ENCODE data around the gene TRABD2A.

Gene TRABD2A

DNA sequence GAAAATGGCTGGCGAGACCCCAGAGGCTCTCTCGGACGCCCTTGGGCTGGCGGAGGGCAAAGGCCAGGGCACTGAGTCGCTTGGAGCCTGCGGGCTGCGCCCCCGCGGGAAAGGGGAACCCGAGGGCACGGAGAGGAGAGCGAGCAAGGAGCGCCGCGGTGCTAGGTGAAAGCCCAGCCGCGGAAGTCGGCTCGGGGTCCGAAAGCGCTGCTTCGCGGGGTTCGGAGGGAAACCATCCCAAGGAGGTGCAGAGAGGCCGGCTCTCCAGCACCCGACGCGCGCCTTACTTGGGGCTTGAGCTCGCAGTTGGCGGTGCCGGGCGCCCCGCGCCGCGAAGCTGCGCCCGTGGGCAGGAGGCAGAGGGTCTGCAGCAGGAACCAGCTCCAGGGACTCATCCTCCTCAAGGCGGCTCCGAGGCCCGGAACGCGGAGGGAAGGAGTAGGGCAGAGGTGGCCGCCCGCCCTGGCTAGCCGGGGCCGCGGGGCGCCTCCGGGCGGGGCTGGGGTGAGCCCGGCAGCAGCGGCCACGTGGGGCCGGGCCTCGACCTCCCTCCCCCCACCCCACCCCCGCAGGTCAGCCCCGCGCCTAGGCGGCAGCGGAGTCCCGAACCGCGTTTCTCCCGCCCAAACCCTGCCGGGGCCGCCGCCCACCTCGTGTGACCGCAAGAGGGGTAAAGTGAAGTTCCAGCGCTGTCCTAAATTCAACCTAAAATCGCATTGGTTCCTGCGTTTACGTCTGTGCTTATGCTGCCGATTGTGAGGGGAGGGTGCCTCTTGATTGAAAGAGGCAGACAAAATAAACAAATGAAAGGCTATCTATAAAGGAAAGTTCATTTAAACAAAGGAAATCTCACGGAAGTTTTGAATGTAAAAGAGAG is at the start of gene TRABD2A:
TSS of gene TRABD2A (minus strand) at position 440 of the 877 bp plus-strand sequence. CDS start at position 395, 45 bp downstream.
- Histone ChIP-seq H3K27me3 (ENCODE audit: insufficient read depth, low read depth) (peaks cover 8% of the 10 kb centered on the region; the same call in 1 of the 2 replicates), H3K36me3 (ENCODE audit: insufficient read depth) (no peaks in the 10 kb centered on the region), H3K4me3 (IDR thresholded peaks at IDR 0.05; ENCODE audit: insufficient read depth, low read depth, low read length) (peak within 1 kb of the TSS; percentile 88), H2AFZ (ENCODE audit: low read depth) (peak within 1 kb of the TSS; percentile 84), H3K79me2 (ENCODE audit: insufficient read depth, low read depth) (no peaks in the 10 kb centered on the region), H3K4me1 (ENCODE audit: low read depth, poor library complexity, severe bottlenecking) (peaks cover 7% of the 10 kb centered on the region), H3K9ac (peak within 1 kb of the TSS; percentile 59), H3K27ac (no peak within 1 kb of the TSS), H3K4me2 (peak within 1 kb of the TSS; percentile 79), H4K20me1 (ENCODE audit: insufficient read depth) (no peaks in the 10 kb centered on the region)
- TF ChIP-seq, protein P1, sequence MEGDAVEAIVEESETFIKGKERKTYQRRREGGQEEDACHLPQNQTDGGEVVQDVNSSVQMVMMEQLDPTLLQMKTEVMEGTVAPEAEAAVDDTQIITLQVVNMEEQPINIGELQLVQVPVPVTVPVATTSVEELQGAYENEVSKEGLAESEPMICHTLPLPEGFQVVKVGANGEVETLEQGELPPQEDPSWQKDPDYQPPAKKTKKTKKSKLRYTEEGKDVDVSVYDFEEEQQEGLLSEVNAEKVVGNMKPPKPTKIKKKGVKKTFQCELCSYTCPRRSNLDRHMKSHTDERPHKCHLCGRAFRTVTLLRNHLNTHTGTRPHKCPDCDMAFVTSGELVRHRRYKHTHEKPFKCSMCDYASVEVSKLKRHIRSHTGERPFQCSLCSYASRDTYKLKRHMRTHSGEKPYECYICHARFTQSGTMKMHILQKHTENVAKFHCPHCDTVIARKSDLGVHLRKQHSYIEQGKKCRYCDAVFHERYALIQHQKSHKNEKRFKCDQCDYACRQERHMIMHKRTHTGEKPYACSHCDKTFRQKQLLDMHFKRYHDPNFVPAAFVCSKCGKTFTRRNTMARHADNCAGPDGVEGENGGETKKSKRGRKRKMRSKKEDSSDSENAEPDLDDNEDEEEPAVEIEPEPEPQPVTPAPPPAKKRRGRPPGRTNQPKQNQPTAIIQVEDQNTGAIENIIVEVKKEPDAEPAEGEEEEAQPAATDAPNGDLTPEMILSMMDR (conservative IDR thresholded peaks at IDR 0.05; ENCODE audit: low read depth, low read length) = no peak

DNA sequence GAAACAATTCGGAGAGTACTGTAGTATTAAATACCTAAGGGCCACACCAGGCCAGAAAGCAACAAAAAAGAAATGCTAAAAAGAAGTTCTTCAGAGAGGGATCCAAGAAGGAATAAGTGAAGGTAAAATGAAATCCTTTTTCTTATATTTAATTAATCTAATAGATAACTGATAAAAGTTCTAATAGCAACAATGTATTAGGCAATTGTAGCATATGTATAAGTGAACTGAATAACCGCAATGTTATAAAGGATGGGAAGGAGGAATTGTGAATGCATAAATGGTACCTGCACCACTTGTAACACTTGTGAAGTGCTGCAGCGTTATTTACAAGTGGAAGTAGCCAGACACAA is 46.4 kb upstream of the TRABD2A start:
- Histone ChIP-seq H3K4me2 (peak overlapping the region; percentile 85), H3K36me3 (ENCODE audit: insufficient read depth) (no peaks in the 10 kb centered on the region), H3K27ac (peak overlapping the region; percentile 67), H3K27me3 (ENCODE audit: insufficient read depth, low read depth) (no peaks in the 10 kb centered on the region), H3K79me2 (ENCODE audit: insufficient read depth, low read depth) (no peaks in the 10 kb centered on the region), H3K9ac (peak overlapping the region; percentile 61; the same call in 1 of the 2 replicates), H3K4me1 (ENCODE audit: low read depth, poor library complexity, severe bottlenecking) (peaks cover 52% of the 10 kb centered on the region), H4K20me1 (ENCODE audit: insufficient read depth) (no peaks in the 10 kb centered on the region), H3K4me3 (IDR thresholded peaks at IDR 0.05; ENCODE audit: insufficient read depth, low read depth, low read length) (no peak overlapping the region), H2AFZ (ENCODE audit: low read depth) (peak overlapping the region; percentile 99; the same call in 1 of the 2 replicates)
- TF ChIP-seq, protein P1 (conservative IDR thresholded peaks at IDR 0.05; ENCODE audit: low read depth, low read length) = 0 out of 2 replicates have a peak, but pooled peaks have one; percentile 1

GRCh38 chr2:84925724-84926376 is 45.0 kb upstream of the TRABD2A start:
- Histone ChIP-seq H3K27ac (peak overlapping the region; percentile 67), H3K9ac (peak overlapping the region; percentile 61), H3K27me3 (ENCODE audit: insufficient read depth, low read depth) (no peaks in the 10 kb centered on the region), H3K4me1 (ENCODE audit: low read depth, poor library complexity, severe bottlenecking) (peaks cover 38% of the 10 kb centered on the region), H3K36me3 (ENCODE audit: insufficient read depth) (no peaks in the 10 kb centered on the region), H2AFZ (ENCODE audit: low read depth) (peak overlapping the region; percentile 99), H4K20me1 (ENCODE audit: insufficient read depth) (no peaks in the 10 kb centered on the region), H3K79me2 (ENCODE audit: insufficient read depth, low read depth) (no peaks in the 10 kb centered on the region), H3K4me3 (IDR thresholded peaks at IDR 0.05; ENCODE audit: insufficient read depth, low read depth, low read length) (peak overlapping the region; percentile 99), H3K4me2 (peak overlapping the region; percentile 85)
- TF ChIP-seq, protein P1 (conservative IDR thresholded peaks at IDR 0.05; ENCODE audit: low read depth, low read length) = peak; percentile 99

GRCh38 chr2:84925336-84925723 is 44.4 kb upstream of the TRABD2A start:
- Histone ChIP-seq H3K36me3 (ENCODE audit: insufficient read depth) (no peaks in the 10 kb centered on the region), H2AFZ (ENCODE audit: low read depth) (peak overlapping the region; percentile 99), H3K4me1 (ENCODE audit: low read depth, poor library complexity, severe bottlenecking) (peaks cover 33% of the 10 kb centered on the region), H3K4me3 (IDR thresholded peaks at IDR 0.05; ENCODE audit: insufficient read depth, low read depth, low read length) (no peak overlapping the region), H3K79me2 (ENCODE audit: insufficient read depth, low read depth) (no peaks in the 10 kb centered on the region), H3K27me3 (ENCODE audit: insufficient read depth, low read depth) (no peaks in the 10 kb centered on the region), H3K9ac (no peak overlapping the region; the same call in 1 of the 2 replicates), H4K20me1 (ENCODE audit: insufficient read depth) (no peaks in the 10 kb centered on the region), H3K4me2 (peak overlapping the region; percentile 85), H3K27ac (0 out of 2 replicates have a peak overlapping the region, but pooled peaks have one; percentile 3)
- TF ChIP-seq, protein P1 (conservative IDR thresholded peaks at IDR 0.05; ENCODE audit: low read depth, low read length) = no peak

Data from KMS-11 (cell line).